ENCODE results near the gene PARD3B.

The PARD3B gene

GRCh38 chr2:205296959-205297358 is 751.7 kb downstream of the PARD3B start:
- DNase-seq (ENCODE audit: low read depth in 1 of 2, low spot score in 1 of 2), result no peak

DNA sequence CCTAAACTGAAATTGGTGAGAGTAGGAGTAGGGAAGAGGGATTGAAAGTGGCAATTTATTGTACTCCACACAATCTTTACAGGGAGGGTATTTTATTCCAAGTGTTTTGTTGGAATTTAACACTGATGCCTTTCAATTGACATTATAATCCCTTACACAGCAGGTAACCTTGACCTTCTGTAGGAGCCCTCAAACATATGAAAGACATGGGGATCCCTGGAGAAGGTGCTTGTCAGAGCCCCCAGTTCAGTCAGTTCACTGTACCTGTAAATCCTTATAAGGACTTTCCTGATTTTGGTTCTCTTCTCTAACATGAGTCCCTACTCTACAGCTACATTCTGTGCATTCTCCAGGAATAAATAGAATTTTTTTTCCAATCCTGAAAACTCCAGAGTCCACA is 752.1 kb downstream of the PARD3B start:
- no peak for DNase-seq (ENCODE audit: low read depth in 1 of 2, low spot score in 1 of 2)

DNA sequence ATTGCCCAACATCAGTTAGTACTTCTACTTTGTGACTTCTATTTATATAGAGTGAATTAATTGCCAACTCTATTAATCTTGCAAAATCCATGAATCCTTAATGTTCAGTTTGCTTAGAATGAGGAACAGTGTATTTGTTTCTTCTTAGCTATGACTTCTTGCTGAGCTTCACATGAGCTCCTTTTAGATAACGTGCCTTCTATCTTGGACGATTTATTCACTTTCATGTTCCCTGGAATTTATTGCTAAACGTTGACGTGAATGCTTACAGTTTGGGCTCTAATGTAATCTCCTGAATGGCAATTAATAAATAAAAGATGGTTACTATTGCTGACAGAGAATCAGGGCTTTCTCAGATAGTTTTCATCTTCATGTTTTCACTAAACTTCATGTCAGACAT is 752.6 kb downstream of the PARD3B start:
- no peak for DNase-seq (ENCODE audit: low read depth in 1 of 2, low spot score in 1 of 2)

- no peak for DNase-seq (ENCODE audit: low read depth in 1 of 2, low spot score in 1 of 2)
Measured at GRCh38 chr2:205311201-205311600, 765.9 kb downstream of the PARD3B start.

GRCh38 chr2:205321231-205321630 is 776.0 kb downstream of the PARD3B start:
- no peak for DNase-seq (ENCODE audit: low read depth in 1 of 2, low spot score in 1 of 2)

DNA sequence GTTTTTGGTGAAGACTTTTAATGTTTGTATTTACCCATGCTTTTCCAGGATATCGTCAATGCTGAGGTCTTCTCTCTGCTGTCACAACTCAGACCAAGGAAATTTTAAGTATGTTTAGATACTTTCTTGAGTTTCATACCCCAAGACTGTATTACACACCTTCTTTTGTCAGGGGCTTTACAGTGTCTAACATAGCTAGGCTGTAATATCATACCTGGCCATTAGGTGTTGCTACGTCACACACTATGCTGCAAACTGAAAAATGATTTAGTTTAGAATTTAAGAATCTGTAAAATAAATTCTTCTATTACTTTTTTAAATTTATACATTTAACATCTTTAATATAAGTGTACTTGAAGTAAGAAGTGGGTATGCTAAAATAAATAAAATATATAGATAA is 778.7 kb downstream of the PARD3B start:
- DNase-seq (ENCODE audit: low read depth in 1 of 2, low spot score in 1 of 2), result no peak

DNA sequence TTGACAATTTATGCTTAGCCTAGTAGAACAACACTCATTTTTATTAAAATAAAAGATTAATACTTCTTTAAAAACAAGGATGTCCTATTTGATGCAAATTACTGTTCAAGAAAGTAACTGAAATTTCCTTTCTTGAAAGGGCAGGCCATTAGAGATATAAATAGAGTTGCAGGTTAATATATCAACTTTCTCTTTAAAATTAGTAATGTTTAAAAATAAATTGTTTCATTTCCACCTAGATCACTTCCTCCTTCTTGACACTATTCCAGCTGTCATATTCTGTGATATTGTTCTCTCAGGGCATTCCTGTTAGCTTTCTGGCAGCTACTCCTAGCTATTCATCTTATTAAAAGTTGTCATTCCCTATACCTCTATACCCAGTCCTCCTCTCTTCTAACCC is 779.1 kb downstream of the PARD3B start:
- no peak for DNase-seq (ENCODE audit: low read depth in 1 of 2, low spot score in 1 of 2)

DNA sequence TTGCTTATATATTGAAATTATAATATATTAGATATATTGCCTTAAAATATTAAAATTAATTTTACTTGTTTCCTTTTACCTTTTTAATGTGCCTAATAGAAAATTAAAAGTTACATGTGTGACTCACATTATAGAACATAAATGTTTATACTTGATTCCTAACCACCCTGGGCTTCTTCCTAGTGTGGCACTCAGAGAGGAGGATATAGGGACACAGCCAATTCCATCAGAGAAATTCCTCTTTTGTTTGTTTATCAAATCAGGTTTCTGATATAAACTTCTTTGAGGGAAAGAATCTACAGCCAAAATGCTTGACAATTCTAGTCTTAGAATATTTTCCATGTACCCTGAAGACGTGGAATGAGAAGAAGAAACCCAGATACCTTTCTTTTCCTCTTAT is 788.1 kb downstream of the PARD3B start:
- no peak for DNase-seq (ENCODE audit: low read depth in 1 of 2, low spot score in 1 of 2)

GRCh38 chr2:205337274-205337673 is 792.0 kb downstream of the PARD3B start:
- DNase-seq (ENCODE audit: low read depth in 1 of 2, low spot score in 1 of 2), result no peak

DNA sequence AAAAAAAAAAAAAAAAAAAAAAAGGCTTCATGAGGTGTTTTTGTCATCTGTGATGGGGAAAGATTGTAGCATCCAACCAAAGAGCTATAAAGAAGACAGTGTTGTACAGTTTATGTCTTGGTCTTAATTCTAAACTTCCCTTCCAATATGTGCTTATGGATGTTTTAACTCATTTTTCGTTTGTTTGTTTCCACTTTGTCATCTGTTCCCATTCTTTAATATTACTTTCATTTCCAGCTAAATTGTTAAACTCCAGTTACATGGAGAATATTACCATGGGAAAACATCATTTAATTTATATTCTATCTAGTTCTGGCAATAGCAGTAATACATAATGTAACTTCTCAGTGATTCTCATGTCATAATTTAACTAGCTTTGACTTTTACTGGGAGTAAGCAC is 792.9 kb downstream of the PARD3B start:
- no peak for DNase-seq (ENCODE audit: low read depth in 1 of 2, low spot score in 1 of 2)

GRCh38 chr2:205343103-205343502 is 797.8 kb downstream of the PARD3B start:
- DNase-seq (ENCODE audit: low read depth in 1 of 2, low spot score in 1 of 2), result no peak

GRCh38 chr2:205346649-205347048 is 801.4 kb downstream of the PARD3B start:
- no peak for DNase-seq (ENCODE audit: low read depth in 1 of 2, low spot score in 1 of 2)

DNA sequence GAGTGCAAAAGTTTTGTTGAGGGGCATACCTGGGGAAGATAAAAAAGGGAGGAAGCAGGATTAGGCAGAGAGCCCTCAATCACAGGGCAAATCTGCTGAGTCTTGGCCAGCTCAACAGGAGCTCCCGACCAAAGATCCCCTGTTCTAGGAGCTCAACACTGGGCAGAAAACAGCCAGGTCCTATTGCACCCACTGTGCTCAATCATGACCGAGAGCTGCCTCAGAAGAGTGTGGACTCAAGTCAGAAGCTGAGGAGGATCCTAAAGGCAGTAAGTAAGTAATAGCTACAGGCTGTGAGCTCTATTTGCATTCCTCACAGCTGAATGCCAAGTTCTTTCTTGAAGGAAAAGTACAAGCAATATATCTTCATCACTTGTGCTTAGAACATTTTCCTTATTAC is 802.6 kb downstream of the PARD3B start:
- no peak for DNase-seq (ENCODE audit: low read depth in 1 of 2, low spot score in 1 of 2)

DNA sequence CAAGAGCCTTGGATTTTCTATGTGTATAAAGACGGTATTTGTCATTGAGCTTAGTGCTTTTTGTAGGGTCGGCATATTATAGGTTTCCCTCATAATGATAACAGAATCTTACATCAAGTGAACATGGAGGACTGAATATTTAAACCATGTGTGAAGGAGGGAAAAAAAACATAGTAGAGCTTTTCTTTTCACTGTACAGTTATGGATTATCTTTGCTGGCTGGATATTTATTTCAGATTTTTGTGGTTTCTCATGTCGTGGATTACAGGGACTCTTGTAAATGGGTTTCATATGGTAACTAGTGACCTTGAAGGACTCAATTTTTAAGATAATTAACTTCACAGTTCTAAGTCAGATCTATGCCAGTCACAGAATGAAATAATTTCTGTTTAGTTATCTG is 806.8 kb downstream of the PARD3B start:
- DNase-seq (ENCODE audit: low read depth in 1 of 2, low spot score in 1 of 2), result no peak

DNA sequence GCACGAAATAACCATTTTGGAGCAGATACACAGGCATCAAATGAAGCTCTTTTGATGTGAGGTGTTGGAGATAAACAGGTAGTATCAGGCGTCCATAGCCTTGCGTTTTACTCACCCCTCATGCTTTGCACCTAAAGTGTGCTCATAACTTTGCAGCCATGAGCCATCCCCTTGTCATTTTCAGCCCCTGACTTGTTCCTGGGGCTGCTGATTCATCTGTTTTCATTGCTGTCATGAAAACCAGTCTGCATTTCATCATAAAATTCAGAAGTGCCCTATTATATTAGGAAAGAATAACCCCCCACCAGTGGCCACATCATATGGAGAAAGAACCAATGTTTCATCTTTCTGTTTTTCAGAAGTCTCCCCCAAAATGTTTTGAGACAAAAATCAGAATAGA is 807.3 kb downstream of the PARD3B start:
- no peak for DNase-seq (ENCODE audit: low read depth in 1 of 2, low spot score in 1 of 2)

GRCh38 chr2:205357732-205358131 is 812.5 kb downstream of the PARD3B start:
- DNase-seq (ENCODE audit: low read depth in 1 of 2, low spot score in 1 of 2), result no peak

DNA sequence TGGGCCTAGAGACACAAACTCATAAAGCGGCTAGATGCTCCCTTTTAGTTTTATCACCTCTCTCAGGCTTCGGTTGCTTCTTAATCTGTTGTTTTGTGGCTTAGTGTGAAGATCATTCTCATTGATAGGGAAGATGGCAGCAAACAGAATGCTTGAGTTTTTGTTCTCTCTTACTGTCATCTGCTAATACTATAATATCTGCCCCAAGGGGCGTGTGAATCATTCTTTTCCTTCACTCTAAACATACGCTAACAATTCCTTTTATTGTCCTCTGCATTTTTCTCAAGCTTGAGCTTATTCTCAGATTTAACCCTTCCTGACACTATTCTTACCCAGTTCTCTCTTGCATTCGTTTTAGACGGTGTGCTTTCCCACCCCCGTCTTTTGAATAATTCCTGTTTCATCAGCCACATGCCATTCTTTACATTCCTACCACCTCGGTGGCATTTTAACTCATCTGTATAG is 813.1 kb downstream of the PARD3B start:
- no peak for DNase-seq (ENCODE audit: low read depth in 1 of 2, low spot score in 1 of 2)

- DNase-seq (ENCODE audit: low read depth in 1 of 2, low spot score in 1 of 2), result no peak
Measured at GRCh38 chr2:205361272-205361671, 816.0 kb downstream of the PARD3B start.

DNA sequence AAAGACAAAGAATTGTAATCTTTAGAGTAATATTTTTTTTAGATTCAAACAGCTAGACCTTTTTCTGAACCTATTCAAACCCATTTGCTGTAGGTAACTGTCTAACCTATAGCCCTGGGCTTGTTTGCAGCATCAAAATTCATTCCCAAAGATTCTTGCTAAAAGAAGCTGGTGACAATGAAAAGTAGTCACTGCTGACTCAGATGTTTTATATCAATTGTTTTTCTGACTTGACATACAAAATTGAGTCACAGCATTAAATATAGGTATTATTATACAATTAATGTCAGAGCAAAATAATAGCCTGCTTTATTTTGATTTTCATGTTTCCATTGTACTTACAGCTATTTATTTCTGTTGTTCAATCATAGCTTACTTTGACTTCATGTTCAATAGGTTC is 816.7 kb downstream of the PARD3B start:
- DNase-seq (ENCODE audit: low read depth in 1 of 2, low spot score in 1 of 2), result no peak

DNA sequence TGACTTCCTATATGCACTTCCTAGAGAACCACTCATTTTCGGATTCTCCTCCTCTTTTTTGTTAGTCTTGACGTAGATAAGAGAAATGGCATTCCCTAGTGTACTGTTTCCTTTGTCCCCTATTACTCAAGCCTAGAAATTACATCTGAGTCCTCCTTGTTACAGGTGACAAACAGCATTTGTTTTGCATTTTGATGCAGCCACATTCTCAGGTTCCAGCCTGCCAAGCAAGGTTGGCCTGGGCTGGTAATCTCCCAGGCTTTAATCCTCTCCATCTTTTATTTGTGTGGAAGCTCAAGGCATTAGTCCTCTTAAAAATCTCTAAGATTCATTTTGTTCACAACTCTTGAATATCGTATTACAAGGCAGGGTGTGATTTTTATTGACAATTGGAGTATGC is 819.0 kb downstream of the PARD3B start:
- no peak for DNase-seq (ENCODE audit: low read depth in 1 of 2, low spot score in 1 of 2)

GRCh38 chr2:205366336-205367060 is 821.2 kb downstream of the PARD3B start:
- no peak for DNase-seq (ENCODE audit: low read depth in 1 of 2, low spot score in 1 of 2)

DNA sequence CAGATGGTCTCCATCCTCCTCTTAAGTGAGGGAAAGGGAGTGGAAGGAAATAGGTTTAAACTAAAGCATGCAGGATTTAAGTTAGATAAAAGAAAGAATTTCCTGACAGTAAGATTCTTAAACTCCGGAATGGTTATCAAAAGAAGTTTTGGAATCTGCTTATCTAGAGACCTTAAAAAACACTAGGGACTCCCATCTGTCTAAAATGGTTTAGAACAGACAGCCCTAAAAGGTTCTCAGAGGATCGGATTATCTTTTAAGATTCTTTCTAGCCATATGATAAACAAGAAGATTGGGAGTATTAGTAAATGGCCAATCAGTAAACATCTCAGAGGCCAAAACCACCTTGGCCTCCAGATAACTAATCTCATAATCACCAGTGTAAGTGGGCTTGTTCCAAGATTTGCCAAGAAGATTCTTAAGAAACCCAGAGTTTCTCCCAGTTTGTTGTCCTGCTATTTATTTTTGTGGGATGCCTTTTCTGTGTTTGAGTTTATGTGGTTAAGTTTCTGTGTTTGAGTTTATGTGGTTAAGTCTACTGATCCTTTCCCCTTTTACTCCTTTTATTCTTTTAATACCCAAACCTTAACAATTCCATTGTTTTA is 822.2 kb downstream of the PARD3B start:
- DNase-seq (ENCODE audit: low read depth in 1 of 2, low spot score in 1 of 2), result no peak

- no peak for DNase-seq (ENCODE audit: low read depth in 1 of 2, low spot score in 1 of 2)
Measured at GRCh38 chr2:205369813-205370212, 824.5 kb downstream of the PARD3B start.
